DOHH2 (cell line): ENCODE measurements around the gene NBEAL2.

Source experiments
- CTCF ChIP-seq: fragments of 200-600 bp; sonication (generic); IDR thresholded peaks from one replicate; pipeline ENCODE4 v1.5.1; 2014; ENCODE audit warnings: antibody characterized with exemption, mild to moderate bottlenecking, low read depth, low read length; ENCODE audit not compliant: poor library complexity, severe bottlenecking
- EZH2phosphoT487 ChIP-seq: fragments of 200-600 bp; sonication (generic); IDR thresholded peaks from 2 replicates; pipeline ENCODE4 v1.6.1; 2017; ENCODE audit warnings: borderline replicate concordance, mild to moderate bottlenecking, antibody characterized with exemption, low read length, moderate library complexity, mixed read lengths

- TF ChIP-seq CTCF (no peak), EZH2phosphoT487 (no peak)
These were observed 39.7 kb downstream of the NBEAL2 start for GRCh38 chr3:47019201-47019600.
